Epithelial cell of esophagus (primary cell): ENCODE results near the gene GBP6.

Experiments used
- DNase-seq: peaks from one replicate; pipeline ENCODE4 v3.0.0; 2010; ENCODE audit warnings: low read depth
- H3K4me3 ChIP-seq: 2 replicates; pipeline ENCODE4 v1.5.1; 2011; ENCODE audit warnings: mild to moderate bottlenecking, low read length, control low read depth
- CTCF ChIP-seq: IDR thresholded peaks from 2 replicates; pipeline ENCODE4 v1.5.1; 2011; ENCODE audit warnings: low read depth, mild to moderate bottlenecking, low read length, control low read depth, inconsistent platforms; ENCODE audit not compliant: insufficient read depth; ENCODE audit errors: missing control alignments

The GBP6 gene

DNA sequence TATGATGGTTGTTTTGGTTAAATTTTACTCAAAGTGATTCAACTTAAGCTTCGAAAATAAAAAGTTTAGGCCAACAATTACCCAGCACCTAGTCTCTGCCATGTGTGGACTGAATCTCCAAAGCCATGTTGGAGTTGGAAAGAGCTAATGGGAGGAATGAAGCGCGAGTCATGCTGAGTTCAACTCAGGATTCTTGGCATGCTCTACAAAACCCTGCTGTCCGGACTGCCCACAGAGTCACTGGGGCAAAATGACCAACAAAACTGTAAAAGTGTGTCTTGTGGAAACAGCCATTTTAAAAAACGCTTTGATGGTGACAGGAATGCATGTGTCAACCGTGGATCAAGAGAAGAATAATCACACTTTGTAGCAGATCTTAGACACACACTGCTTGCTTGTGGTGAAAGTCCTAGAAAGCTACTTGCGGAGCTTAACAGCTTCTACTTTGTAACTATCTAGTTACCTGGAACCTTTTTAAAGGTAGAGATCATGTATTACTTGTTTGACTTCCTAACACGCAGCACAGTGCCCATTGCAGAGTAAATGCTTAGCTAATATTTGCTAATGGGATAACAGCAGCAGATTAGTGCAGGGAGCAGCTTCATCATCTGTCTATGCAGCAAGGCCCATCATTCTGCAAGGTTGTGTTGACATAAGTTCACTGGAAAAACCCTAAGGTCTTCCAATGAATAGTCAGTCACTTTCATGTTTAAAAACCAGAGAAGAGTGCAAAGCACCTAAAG, 7.0 kb upstream of the GBP6 start:
- TF ChIP-seq CTCF = no peak
- H3K4me3 ChIP-seq = no peak overlapping the region
- peak; percentile 43 for DNase-seq

DNA sequence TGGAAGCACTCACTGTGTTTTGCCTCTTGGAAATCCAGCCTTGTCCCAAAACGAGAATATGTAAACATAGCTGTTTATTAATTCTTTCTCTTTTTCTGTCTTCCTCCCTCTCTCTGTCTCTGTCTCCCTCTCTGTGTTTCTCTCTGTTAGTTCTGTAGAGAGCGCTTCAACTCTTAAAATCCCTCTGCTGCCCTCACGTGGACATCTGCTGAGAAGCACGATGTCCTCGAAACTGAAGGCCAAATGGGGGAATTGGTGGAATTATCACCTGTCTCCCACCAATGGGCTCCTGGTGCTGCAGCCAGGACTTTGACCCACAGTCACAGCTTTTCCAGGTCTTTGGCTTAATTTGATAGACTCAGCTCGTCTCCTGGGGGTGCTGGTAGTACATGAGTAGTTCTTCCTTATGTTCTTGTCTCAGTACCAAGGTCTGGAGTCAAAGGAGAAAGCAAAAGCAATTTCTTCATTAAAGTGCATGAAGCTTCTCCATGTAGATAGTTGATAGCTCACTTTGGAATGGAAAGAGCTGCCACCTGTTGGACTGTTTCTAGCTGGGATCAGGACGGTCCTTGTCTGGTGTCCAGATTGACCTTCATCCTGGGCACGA, 5.5 kb upstream of the GBP6 start:
- H3K4me3 ChIP-seq = no peak overlapping the region
- TF ChIP-seq CTCF = peak; percentile 84
- peak; percentile 77 for DNase-seq

DNA sequence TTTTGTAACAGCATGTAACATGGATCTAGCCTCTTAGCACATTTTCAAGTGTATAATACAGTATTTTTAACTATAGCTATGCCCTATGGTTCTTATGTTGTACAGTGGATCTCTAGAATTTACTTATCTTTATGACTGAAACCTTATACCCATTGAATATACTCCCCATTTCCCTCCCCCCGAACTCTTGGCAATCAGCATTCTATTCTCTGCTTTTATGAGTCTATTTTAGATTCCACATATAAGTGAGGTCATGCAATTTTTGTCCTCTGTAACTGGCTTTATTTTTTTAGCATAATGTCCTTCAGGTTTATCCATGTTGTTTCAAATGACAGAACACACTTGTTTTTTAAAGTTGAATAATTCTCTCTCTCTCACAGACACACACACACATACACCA, 3.1 kb upstream of the GBP6 start:
- no peak overlapping the region for H3K4me3 ChIP-seq
- no peak for TF ChIP-seq CTCF
- DNase-seq = no peak

DNA sequence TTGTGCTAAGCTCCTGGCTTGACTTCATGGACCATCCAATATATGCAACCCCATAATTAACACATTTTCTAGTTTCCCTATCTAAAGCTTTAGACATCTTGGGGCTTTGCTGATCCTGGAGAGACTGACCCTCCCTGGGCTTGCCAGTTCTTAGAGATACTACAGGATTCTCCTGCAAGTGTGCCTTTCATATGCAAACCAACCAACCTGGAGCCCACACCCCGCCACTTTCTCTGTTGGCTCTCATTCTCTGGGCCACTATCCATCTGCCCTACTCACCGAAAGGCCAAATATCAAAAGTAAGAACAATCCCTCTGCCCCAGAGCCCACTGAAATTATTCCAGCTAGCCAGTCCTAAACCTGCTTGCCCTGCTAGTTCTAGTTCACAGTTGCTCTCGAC, 2.2 kb upstream of the GBP6 start:
- DNase-seq = no peak
- no peak overlapping the region for H3K4me3 ChIP-seq
- no peak for TF ChIP-seq CTCF

DNA sequence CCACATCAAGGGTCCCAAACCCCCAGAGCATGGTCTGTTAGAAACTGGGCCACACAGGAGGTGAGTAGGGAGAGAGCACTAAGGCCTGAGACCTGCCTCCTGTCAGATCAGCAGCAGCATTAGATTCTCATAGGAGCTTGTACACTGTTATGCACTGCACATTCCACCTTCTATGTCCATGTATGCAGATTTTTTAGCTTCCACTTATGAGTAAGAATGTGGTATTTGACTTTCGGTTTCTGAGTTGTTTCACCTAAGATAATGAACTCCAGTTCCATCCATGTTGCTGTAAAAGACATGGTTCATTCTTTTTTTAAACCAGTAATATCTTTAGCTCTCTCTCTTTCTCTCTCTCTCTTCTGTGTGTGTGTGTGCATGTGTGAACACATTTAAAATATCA, 663 bp upstream of the GBP6 start:
- no peak overlapping the region for H3K4me3 ChIP-seq

DNA sequence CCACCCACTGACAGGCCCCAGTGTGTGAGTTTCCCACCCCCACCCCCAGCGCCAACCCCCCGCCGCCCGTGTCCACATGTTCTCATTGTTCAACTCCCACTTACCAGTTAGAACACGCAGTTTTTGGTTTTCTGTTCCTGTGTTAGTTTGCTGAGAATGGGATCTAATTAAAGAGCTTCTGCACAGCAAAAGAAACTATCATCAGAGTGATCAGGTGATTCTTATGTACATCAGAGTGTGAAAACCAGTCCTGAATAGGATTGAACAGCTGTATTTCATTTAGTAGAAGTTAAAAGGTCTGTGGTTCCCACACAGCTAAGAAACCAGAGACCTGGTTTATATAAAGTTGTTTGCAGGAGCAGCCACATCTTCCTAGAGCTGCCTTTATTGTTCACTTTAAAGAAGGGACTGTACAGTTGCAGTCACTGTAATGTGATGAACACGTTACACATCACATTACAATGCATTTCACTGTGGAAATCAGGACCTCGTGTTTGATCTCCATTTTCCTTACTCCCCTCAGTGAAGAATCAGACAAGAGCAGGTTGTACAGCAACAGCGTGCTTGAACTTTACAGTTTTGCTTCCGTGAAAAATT, 1.2 kb downstream of the GBP6 start:
- no peak for TF ChIP-seq CTCF
- peak; percentile 57 for DNase-seq
- peak overlapping the region; percentile 65 for H3K4me3 ChIP-seq

More for the DNA sequence above, 663 bp upstream of the GBP6 start:
- TF ChIP-seq CTCF = no peak
- DNase-seq = peak; percentile 82

DNA sequence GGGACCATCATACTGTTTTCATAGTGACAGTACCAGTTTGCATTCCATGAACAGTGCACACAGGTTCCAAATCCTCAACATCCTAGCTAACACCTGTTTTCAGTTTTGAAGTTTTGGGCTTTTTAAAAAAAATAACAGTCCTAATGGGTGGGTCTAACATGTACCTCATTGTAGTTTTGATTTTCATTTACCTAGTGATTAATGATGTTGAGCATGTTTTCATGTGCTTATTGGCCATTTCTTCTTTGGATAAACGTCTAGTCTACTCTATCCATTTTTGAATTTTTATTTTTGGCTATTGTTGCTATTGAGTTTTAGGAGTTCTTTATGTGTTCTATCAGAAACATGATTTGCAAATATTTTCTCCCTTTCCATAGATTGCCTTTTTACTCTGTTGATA, 3.4 kb downstream of the GBP6 start:
- no peak for TF ChIP-seq CTCF
- H3K4me3 ChIP-seq = no peak overlapping the region
- DNase-seq = no peak
